Raji (cell line): ENCODE data around the gene VAMP2.

ENCODE experiments used
- POLR2A ChIP-seq: IDR thresholded peaks from 2 replicates; pipeline ENCODE4 v1.6.1; 2011; ENCODE audit warnings: low read depth, low read length, control low read depth; ENCODE audit not compliant: insufficient read depth

VAMP2 gene, protein sequence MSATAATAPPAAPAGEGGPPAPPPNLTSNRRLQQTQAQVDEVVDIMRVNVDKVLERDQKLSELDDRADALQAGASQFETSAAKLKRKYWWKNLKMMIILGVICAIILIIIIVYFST

DNA sequence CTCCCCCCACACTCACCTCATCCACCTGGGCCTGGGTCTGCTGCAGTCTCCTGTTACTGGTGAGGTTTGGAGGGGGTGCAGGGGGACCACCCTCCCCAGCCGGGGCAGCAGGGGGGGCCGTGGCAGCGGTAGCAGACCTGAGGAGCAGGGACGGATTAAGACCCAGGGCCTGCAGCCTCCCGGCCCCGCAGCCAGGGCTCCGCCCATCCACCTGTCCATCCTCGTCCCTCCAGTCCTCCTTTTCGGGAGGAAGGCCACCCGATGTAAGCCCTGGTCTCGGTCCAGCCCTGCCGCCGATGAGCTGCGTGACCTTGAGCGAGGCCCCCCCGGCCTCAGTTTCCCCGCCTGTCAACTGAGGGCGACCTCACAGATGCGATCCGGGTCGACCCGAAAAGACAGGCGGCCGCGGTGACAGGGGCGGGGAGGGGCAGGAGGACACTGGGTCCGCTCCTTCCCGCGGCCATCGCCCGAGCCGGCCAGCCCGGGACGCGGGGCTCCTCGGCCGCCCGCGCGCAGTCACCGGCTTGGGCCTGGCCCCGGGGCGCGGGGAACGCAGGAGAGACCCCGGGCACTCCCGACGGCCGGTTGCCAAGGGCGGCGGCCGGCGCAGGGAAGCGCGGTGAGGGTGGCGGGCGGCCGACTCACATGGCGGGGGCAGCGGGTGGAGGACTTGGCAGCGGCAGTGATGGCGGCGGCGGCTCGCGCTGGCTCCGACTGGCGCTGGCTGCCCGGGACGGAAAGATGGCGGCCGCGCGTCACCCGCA is at the start of gene VAMP2:
Gene VAMP2, minus strand, starts transcription at position 716 of the 764 bp plus-strand sequence. Its CDS starts 69 bp downstream, at position 647.
- TF ChIP-seq POLR2A = peak; percentile 65

DNA sequence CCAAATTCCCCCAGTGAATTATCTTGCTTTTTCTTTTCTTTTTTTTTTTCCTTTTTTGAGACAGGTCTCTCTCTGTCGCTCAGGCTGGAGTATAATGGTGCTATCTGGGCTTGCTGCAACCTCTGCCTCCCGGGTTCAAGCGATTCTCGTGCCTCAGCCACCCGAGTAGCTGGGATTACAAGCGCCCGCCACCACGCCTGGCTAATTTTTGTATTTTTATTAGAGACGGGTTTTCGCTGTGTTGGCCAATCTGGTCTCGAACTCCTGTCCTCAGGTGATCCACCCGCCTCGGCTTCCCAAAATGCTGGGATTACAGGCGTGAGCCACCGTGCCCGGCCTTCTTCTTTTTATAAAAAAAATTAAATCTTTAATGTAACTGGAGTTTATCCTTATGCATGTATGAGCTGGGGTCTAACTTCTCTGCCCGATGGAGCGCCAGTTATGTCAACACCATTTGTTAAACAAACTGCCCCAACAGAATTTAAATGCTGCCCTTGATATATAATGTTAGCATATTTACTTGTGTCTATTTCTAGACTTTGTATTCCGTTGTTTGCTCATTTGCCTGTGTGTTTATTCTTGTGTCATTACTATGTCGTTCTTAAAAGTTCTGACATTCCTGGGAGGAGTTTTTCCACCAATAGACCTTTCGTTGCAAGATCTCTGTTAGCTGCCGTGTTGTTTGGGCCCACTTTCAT is 48.2 kb upstream of the VAMP2 start:
- TF ChIP-seq POLR2A = no peak

DNA sequence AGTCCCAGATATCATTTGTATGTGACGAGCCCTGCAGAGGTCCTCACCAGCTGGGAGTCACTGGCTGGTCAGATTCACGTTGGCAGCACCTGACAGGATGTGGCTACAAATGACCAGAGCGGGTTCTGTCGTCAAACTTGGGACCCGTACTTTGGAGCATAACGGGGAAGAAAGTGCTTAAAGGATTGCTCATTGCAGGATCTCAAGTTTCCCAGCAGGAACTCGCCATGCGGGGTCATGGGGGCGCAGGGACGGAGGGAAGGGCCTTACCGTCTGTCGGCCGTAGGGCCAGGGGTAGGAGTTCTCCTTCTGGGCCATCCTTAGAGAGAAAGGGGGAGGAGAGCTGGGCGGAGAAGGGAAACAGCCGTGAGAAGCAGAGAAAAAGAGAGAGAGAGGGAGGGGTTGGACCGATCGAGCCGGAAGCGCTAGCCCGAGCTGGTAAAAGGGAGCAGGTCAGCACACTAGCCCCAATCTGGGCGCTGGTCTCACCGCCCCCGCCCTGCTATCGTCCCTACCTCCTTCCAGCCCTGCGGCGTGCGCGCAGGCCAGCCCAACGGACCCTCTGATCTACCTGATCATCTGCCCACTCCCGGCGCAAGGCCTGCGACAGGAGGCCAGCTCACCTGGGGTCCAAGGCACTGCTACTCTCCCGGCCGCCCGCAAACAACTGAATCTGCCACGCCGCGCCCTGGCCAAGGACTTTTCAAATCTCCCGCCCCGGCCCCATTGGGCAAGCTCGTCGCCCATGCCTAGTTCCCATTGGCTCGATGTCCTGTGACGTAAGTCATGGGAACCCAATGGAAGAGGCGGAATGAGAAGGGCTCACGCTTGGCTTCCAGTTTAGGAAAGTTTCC is 47.4 kb upstream of the VAMP2 start, which contains the start of gene AURKB:
Gene AURKB, minus strand, starts transcription at position 669 of the 854 bp plus-strand sequence. Its CDS starts 351 bp downstream, at position 318.
- peak; percentile 96 for TF ChIP-seq POLR2A

DNA sequence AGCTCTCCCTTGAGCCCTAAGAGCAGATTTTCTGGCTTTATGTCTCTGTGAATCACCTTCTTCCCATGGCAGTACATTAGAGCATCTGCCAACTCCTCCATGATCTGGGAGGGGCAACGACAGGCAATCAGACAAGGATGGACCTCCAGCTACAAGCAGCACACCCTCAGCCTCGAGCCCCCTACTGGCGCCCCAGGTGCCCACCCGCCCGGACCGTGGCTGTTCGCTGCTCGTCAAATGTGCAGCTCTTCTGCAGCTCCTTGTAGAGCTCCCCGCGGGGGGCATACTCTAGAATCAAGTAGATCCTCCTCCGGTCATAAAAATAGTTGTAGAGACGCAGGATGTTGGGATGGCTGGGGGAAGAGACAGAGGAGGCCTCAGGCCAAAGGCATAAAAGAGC is 43.8 kb upstream of the VAMP2 start:
- no peak for TF ChIP-seq POLR2A

DNA sequence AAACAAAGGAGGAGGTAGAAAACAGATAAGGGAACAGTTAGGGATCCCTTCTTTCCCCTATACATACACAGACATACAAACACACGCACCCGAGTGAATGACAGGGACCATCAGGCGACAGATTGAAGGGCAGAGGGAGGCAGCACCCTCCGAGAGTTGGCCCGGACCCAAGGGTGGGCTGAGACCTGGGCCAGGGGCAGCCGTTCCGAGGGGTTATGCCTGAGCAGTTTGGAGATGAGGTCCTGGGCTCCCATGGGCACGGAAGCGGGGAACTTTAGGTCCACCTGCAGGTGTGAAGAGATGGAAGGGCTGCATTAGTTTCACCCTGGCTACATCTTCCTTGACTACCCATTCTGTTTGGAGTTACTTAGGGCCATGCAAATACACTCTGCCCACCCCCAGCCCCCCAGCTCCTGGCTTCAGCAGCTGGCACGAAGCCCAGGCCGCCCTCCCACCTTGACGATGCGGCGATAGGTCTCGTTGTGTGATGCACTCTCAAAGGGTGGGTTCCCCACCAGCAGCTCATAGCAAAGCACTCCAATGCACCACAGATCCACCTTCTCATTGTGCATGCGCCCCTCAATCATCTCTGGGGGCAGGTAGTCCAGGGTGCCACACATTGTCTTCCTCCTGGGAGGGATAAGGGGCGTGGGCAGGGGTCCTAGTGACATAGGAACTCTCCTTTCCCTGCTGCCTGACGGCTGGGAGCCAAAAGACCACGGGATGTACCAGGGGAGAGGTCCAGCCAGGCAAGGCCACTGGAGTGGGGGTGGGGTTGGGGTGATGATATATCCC is 42.2 kb upstream of the VAMP2 start:
- no peak for TF ChIP-seq POLR2A

DNA sequence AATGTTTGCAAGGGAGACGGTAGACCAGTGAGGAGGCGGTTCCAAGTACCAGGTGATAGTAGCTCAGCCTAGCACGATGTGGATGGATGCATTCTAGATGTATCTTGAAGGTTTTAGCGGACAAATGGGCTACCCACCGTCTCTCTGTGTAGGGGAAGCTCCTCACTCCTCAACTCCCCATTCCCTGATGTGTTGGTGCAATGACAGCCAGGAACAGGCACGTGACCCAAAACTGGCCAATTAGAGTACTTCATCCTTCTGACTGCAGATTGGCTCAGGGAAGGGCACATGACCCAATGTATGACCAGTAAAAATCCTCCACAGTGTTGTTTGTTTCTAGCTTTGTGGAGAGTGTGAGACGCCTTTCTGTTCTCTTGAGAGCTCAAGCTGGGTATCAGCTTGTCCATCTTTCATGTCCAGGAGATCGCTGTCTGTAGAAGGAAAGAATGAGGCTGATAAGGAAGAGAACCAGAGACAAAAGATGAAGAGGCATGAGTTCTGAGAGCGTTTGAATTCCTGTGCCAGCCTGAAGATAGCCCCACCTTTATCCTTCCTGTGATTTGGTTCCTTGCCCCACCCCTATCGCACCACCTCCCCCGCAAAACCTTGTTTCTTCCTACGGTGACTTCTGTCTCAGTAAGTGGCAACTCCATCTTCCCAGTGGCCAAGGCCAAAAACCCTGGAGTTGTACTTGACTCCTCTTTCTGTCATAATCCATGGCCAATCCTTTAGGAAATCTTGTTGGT is 29.5 kb upstream of the VAMP2 start:
- TF ChIP-seq POLR2A = peak; percentile 93

DNA sequence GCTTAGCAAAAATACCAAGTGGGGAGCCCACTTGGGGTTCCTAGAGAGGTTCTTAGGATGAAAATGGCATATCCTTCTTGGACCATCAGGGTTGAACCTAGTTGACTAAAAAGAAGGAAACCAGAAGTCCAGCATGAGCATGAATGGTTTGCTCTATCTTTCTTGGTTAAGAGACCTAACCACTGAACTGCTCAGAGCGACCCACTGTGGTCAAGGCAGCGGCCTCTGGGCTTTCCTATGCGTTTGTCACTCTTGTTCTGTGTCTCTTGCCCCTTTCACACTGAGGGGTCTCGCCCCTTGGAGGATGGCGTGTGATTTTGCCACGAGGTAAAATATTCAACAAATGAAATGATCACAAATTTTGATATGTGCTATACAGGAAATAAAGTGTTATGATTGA is 27.8 kb upstream of the VAMP2 start:
- TF ChIP-seq POLR2A = no peak

DNA sequence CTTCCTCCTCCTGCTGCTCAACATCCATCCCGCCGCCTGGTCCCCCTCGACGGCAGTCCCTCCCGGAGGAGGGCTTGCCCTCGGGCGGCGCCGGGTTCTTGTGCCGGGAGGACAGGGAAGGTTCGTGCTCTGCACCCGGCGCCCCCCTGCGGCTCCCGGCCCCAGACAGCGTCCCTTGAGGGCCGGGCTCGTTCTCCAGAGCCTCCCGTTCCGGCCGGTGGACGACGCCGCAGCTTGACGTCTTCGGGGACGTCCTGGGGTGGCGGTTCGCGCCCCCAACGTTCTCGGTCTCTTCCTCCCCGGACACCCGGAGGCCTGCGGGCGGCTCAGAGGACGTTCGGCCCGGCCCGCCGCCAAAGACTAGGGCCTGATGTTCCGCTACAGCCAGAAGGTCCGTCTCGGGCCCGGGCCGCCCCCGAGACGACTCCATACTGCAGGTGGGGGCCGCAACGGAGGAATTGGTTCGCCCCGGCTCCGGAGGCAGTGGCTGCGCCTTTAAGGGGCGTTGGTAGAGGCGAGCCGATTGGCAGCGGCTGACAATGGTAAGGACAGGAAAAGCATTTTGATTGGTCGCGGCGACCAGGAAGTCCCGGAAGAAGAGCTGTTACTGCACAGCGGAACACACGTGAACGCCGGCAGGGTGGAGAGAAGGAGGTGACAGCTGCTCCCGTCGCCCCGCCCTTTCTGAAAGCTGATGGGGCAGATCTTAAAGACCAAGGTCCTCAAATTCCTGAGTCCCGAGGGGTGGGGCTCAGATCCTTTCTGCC is 27.1 kb upstream of the VAMP2 start, which contains the start of gene BORCS6:
Gene BORCS6, minus strand, starts transcription at position 470 of the 767 bp plus-strand sequence. Its CDS starts 40 bp downstream, at position 430.
- TF ChIP-seq POLR2A = peak; percentile 60

DNA sequence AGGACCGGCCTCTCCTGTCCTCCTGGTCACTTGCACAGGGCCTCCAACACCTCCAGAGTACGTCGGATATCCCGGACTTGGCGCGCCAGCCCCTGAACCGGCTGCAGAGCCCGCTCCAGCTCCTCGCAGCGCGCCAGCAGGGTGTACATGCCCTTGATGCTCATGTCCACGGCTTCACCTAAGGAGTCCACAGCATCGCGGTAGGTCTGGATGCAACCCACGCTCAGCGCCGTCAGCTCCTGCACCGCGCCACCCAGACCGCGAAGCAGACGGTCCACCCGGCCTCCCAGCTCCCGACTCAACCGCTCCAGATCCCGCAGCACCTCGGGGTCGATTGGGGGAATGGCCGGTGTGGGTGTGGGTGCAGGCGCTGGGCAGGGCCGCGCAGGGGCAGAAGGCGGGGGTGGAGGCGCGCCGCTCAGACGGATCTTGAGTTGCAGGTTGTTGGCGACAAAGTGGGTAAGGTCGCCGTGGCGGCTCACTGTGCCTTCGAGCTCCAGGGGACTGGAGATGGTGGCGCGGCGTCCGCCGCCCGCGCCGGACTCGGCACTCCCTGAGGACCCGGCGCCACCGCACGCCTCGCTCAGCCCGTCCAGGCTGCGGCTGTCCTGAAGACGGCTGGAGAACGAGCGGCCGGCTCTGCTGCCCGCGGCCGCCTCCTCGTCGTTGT is 26.4 kb upstream of the VAMP2 start:
- no peak for TF ChIP-seq POLR2A

DNA sequence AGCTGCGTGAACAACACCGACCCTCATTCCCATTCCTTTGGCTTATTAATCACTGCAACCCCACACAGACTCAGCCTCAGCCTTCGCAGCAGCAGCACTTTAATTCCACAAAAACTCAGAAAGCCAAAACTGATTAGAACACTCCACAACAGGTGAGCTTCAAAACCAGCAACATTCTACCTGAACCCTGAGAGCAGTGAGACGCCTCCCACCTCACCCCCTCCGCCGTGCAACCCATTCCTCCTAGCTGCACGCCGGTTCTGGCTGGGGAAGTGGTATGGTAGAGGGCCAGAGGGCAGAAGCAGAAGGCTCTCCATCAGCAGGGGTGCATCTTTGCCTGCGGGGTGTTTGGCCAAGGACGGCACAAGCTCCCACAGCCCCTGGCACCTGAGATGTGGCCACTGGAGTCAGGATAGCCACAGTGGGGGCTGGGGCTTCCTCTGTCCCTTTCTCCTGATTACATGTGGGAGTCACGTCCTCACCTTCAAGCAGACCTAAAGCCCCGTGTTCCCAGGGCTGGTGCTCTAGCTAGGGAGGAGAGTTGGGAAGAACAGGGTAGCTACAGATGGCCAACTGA is 25.6 kb upstream of the VAMP2 start:
- TF ChIP-seq POLR2A = no peak

DNA sequence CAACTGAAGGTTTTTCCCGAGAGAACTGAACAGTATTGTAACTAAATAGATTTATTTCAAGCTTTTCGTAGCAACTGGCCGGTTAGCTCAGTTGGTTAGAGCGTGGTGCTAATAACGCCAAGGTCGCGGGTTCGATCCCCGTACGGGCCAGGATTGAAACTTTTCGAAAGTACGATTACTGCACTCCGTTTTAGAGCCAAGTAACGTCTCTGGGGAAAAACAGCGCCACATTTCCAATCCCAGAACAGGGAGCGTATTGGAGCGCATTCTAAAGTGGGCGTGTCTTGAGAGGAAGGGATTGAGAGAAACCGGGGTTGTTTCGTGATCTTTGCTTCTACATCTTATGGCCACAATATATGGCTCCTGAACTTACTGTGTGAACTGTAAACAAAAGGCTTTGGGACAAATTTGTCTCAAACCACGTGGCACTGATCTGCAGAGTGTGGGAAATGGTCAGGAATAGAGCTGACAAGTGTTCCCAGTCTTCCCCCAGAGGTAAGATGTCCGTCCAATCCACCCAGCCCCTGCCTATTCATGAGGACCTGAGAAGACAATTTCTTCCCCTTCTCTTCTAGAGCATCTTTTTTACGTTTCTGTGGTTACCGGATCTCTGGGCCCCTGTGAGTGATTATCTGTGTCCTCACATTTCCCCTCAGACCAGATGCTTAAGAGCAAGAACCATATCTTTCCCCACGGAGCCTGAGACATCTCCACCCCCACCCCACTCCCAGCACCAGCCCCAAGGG is 24.9 kb upstream of the VAMP2 start:
- TF ChIP-seq POLR2A = peak; percentile 38; the same call in 1 of the 2 replicates
